DOHH2 (cell line): ENCODE results near the gene DCLK2.

ENCODE experiments used
- H3F3A ChIP-seq: fragments of 200-600 bp; sonication (generic), shearing (Covaris generic); 2 replicates; pipeline ENCODE4 v1.6.0; 2016; ENCODE audit warnings: antibody characterized with exemption, mild to moderate bottlenecking; ENCODE audit not compliant: control insufficient read depth, insufficient read depth
- H3K27ac ChIP-seq: fragments of 200-600 bp; sonication (generic); 2 replicates; pipeline ENCODE4 v1.5.1; 2014; ENCODE audit warnings: low read depth, mild to moderate bottlenecking, low read length, moderate library complexity
- H3K27me3 ChIP-seq: fragments of 200-600 bp; sonication (generic); 2 replicates; pipeline ENCODE4 v1.6.1; 2014; ENCODE audit warnings: mild to moderate bottlenecking, low read length, mixed read lengths; ENCODE audit not compliant: control insufficient read depth
- H3K36me3 ChIP-seq: fragments of 200-600 bp; sonication (generic); 2 replicates; pipeline ENCODE4 v1.6.1; 2014; ENCODE audit warnings: mild to moderate bottlenecking, low read length, moderate library complexity, mixed read lengths; ENCODE audit not compliant: control insufficient read depth
- H3K4me1 ChIP-seq: fragments of 200-600 bp; sonication (generic); 2 replicates; pipeline ENCODE4 v1.6.1; 2014; ENCODE audit warnings: mild to moderate bottlenecking, low read length, mixed read lengths; ENCODE audit not compliant: control insufficient read depth
- H3K4me2 ChIP-seq: fragments of 200-600 bp; sonication (generic); 2 replicates; pipeline ENCODE4 v1.6.0; 2014; ENCODE audit warnings: mild to moderate bottlenecking, low read length, moderate library complexity
- H3K4me3 ChIP-seq: fragments of 200-600 bp; sonication (generic); 2 replicates; pipeline ENCODE4 v1.5.1; 2014; ENCODE audit warnings: mild to moderate bottlenecking, low read length, mixed read lengths
- H3K79me2 ChIP-seq: fragments of 200-600 bp; sonication (generic); 2 replicates; pipeline ENCODE4 v1.6.1; 2014; ENCODE audit warnings: mild to moderate bottlenecking, low read length, mixed read lengths; ENCODE audit not compliant: control insufficient read depth
- H3K9me2 ChIP-seq: fragments of 200-600 bp; sonication (generic); replicated peaks from 2 replicates; pipeline ENCODE4 v1.6.1; 2014; ENCODE audit warnings: mild to moderate bottlenecking, low read length, mixed read lengths; ENCODE audit not compliant: control insufficient read depth
- H3K9me3 ChIP-seq: fragments of 200-600 bp; sonication (generic); 2 replicates; pipeline ENCODE4 v1.6.1; 2014; ENCODE audit warnings: antibody characterized with exemption, low read length, mixed read lengths; ENCODE audit not compliant: control insufficient read depth, insufficient read depth
- H4K20me1 ChIP-seq: fragments of 200-600 bp; sonication (generic); 2 replicates; pipeline ENCODE4 v1.6.0; 2014; ENCODE audit warnings: low read depth, mild to moderate bottlenecking, antibody characterized with exemption, low read length, moderate library complexity; ENCODE audit not compliant: control insufficient read depth, insufficient read depth
- CTCF ChIP-seq: fragments of 200-600 bp; sonication (generic); IDR thresholded peaks from one replicate; pipeline ENCODE4 v1.5.1; 2014; ENCODE audit warnings: antibody characterized with exemption, mild to moderate bottlenecking, low read depth, low read length; ENCODE audit not compliant: poor library complexity, severe bottlenecking
- EZH2phosphoT487 ChIP-seq: fragments of 200-600 bp; sonication (generic); IDR thresholded peaks from 2 replicates; pipeline ENCODE4 v1.6.1; 2017; ENCODE audit warnings: borderline replicate concordance, mild to moderate bottlenecking, antibody characterized with exemption, low read length, moderate library complexity, mixed read lengths

The DCLK2 gene

GRCh38 chr4:150051111-150051510, 27.1 kb upstream of the DCLK2 start:
- Histone ChIP-seq H3K4me1 (no peaks in the 10 kb centered on the region), H3K4me3 (no peak overlapping the region), H3F3A (no peaks in the 10 kb centered on the region), H3K9me2 (no peaks in the 10 kb centered on the region), H3K27ac (no peak overlapping the region), H3K79me2 (no peaks in the 10 kb centered on the region), H4K20me1 (no peaks in the 10 kb centered on the region), H3K36me3 (no peaks in the 10 kb centered on the region), H3K9me3 (no peaks in the 10 kb centered on the region), H3K4me2 (no peak overlapping the region), H3K27me3 (no peaks in the 10 kb centered on the region)
- TF ChIP-seq CTCF (no peak), EZH2phosphoT487 (no peak)

DNA sequence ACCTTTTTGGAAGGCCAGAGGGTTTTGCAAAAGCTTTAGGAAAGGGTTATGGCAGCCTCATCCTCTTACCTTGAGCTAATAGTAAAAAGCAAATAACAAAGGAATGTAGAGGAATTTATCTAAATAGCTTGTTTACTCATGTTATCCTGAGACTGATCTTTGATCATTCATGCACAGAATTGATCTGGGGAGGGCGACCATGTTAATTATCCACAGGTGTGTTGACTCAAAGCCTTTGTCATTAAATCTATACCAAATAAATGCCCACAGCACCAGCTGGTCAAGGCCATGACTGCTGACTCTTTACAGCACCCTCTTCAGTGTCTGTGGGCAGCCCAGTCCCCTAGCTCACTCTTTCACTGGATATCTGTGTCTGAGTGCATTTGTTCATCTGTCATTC, 22.8 kb upstream of the DCLK2 start:
- H4K20me1 ChIP-seq: no peaks in the 10 kb centered on the region
- H3K9me3 ChIP-seq: no peaks in the 10 kb centered on the region
- no peak overlapping the region for H3K4me2 ChIP-seq
- no peaks in the 10 kb centered on the region for H3F3A ChIP-seq
- H3K27me3 ChIP-seq: no peaks in the 10 kb centered on the region
- H3K4me3 ChIP-seq: no peak overlapping the region
- no peaks in the 10 kb centered on the region for H3K9me2 ChIP-seq
- H3K4me1 ChIP-seq: no peaks in the 10 kb centered on the region
- TF ChIP-seq EZH2phosphoT487 (no peak), CTCF (no peak)
- no peak overlapping the region for H3K27ac ChIP-seq
- no peaks in the 10 kb centered on the region for H3K79me2 ChIP-seq
- no peaks in the 10 kb centered on the region for H3K36me3 ChIP-seq

DNA sequence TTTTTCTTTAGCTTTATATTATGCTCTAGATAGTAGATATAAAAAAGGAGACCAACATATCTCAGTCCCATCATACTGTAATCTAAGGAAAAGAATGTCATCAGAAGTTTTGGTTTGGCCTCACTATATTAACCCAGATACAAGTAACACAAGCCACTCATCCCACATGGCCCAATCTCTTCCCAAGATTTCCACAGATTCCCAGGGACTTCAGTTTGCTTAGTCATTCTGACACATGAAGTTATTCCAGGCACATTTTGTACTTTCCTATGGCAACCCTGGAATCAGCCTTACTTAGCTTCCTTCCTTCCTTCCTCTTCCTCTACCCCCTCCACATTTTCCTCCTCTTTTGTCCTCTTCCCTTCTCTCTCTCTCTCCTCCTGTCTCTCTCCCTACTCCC, 21.7 kb upstream of the DCLK2 start:
- Histone ChIP-seq H3K4me1 (no peaks in the 10 kb centered on the region), H3K9me2 (no peaks in the 10 kb centered on the region), H3K36me3 (no peaks in the 10 kb centered on the region), H3K9me3 (no peaks in the 10 kb centered on the region), H3K27me3 (no peaks in the 10 kb centered on the region), H3F3A (no peaks in the 10 kb centered on the region), H3K27ac (no peak overlapping the region), H4K20me1 (no peaks in the 10 kb centered on the region), H3K4me3 (no peak overlapping the region), H3K79me2 (no peaks in the 10 kb centered on the region), H3K4me2 (no peak overlapping the region)
- no peak for TF ChIP-seq EZH2phosphoT487
- no peak for TF ChIP-seq CTCF
